ENCODE measurements around the gene RNF10.

GRCh38 chr12:120563495-120563894 lies 29.3 kb downstream of the RNF10 start:
- TF ChIP-seq CTCF (optimal IDR thresholded peaks at IDR 0.05 in 1 of 3, IDR thresholded peaks at IDR 0.05 in 1 of 3, conservative IDR thresholded peaks at IDR 0.05 in 1 of 3; ENCODE audit: extremely low read depth in 1 of 3, insufficient read depth in 2 of 3, low read length in 3 of 3), result no peak
- no peak for TF ChIP-seq EZH2 (IDR thresholded peaks at IDR 0.05; ENCODE audit: low read length)
